C4-2B (cell line): ENCODE results near the gene CPA1.

Experiments
- H3K27ac ChIP-seq: fragments of 450-650 bp; 2 replicates; pipeline ENCODE4 v1.5.1; 2017
- CTCF ChIP-seq: fragments of 450-650 bp; conservative IDR thresholded peaks from 2 replicates; pipeline ENCODE4 v1.5.1; 2017; ENCODE audit warnings: mild to moderate bottlenecking
- ZFX ChIP-seq: fragments of 450-650 bp; IDR thresholded peaks from 2 replicates; pipeline ENCODE4 v1.6.1; 2017

CPA1 gene

GRCh38 chr7:130379921-130380860 is at the start of gene CPA1:
CPA1 (plus strand) TSS chr7:130380494; CDS start chr7:130380521, 27 bp downstream.
- TF ChIP-seq CTCF (no peak), ZFX (no peak)

GRCh38 chr7:130332259-130333053 is 47.8 kb upstream of the CPA1 start:
- no peak overlapping the region for H3K27ac ChIP-seq
- TF ChIP-seq CTCF (no peak), ZFX (no peak)

More at GRCh38 chr7:130379921-130380860, at the start of gene CPA1:
- H3K27ac ChIP-seq = no peak within 1 kb of the TSS

GRCh38 chr7:130333832-130334231 is 46.5 kb upstream of the CPA1 start:
- TF ChIP-seq ZFX (no peak), CTCF (no peak)
- no peak overlapping the region for H3K27ac ChIP-seq

DNA sequence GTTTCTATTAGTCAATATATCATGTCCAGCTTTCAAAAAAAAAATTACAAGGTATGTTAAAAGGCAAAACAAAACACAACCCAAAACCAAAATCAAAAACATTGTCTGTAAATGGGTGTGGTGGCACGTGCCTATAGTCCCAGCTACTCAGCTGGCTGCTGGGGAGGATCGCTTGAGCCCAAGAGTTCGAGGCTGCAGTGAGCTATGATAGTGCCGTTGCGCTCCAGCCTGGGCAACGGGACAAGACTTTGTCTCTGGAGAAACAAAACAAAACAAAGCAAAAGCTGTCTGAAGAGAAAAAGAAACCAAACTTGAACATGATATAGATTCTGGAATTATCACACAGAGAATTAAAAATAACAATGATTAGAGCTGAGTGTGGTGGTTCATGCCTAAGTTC is 46.0 kb upstream of the CPA1 start:
- TF ChIP-seq ZFX = no peak
- TF ChIP-seq CTCF = no peak
- H3K27ac ChIP-seq = no peak overlapping the region

- TF ChIP-seq CTCF (no peak), ZFX (no peak)
- H3K27ac ChIP-seq = no peak overlapping the region
Measured at GRCh38 chr7:130337410-130337971, 42.8 kb upstream of the CPA1 start.

- TF ChIP-seq CTCF = no peak
- no peak for TF ChIP-seq ZFX
- H3K27ac ChIP-seq = no peak overlapping the region
Measured at GRCh38 chr7:130338233-130338632, 42.1 kb upstream of the CPA1 start.
